ENCODE results near the gene ATP6V1B1. TPM values are rescaled to one million over a fixed set of nuclear protein-coding genes. Genes with fewer than 3 reads are reported as not detected.
A peak's percentile ranks its signal among the peaks of the same experiment; 100 is the strongest.

ATP6V1B1 gene
- total and polyA plus RNA-seq, 2 of the 13 experiments (the other 11 are each of a cell fraction or from before 2014, with no cell fraction given): 0.58 to 1.6 TPM

DNA sequence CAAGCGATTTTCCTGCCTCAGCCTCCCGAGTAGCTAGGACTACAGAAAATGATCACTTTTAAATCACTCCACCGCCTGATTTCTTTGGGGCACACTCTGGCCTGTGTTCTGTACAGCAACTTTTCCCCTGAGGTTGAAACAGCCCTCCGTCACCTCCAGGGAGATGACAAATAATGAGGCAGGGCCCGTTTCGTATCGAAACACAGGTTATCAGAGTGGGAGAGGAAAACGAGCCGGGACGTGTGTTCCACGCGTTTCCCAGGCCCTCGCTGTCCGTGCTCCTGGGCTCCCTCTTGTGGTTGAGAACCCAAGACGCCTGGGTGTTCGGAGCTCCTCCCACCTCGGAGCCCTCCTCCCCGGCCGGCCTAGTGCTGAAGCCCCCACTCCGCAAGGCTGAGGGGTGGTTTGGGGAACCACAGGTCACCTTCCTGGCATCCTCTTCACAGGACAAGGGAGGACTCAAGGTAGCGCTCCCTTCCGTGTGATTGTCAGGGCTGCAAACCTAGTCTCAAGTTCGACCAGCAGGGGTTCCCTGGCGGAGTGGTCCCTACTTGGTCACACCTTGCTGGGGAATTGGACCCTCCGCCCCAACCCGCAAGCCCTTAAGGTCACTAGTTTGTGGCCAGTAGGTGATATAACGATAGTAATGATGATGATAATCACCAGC is 12.8 kb downstream of the ATP6V1B1 start (continued):
- 0 out of 2 replicates have a peak, but pooled peaks have one; percentile 14 for TF ChIP-seq ELF3 (CRISPR knock-in tag; IDR thresholded peaks at IDR 0.05)
- no peak for TF ChIP-seq ZNF530 (CRISPR knock-in tag; IDR thresholded peaks at IDR 0.05; ENCODE audit: low read depth)
- peak; percentile 48; the same call in 1 of the 2 replicates for TF ChIP-seq KMT2B (CRISPR knock-in tag; IDR thresholded peaks at IDR 0.05)
- TF ChIP-seq ZNF556 (CRISPR knock-in tag; IDR thresholded peaks at IDR 0.05; ENCODE audit: borderline replicate concordance): peak; percentile 63; the same call in 1 of the 2 replicates
- no peak for TF ChIP-seq ZNF629 (CRISPR knock-in tag; conservative IDR thresholded peaks at IDR 0.05)
- TF ChIP-seq ARID2 (CRISPR knock-in tag; IDR thresholded peaks at IDR 0.05; ENCODE audit: borderline replicate concordance): no peak
- TF ChIP-seq, protein P1, sequence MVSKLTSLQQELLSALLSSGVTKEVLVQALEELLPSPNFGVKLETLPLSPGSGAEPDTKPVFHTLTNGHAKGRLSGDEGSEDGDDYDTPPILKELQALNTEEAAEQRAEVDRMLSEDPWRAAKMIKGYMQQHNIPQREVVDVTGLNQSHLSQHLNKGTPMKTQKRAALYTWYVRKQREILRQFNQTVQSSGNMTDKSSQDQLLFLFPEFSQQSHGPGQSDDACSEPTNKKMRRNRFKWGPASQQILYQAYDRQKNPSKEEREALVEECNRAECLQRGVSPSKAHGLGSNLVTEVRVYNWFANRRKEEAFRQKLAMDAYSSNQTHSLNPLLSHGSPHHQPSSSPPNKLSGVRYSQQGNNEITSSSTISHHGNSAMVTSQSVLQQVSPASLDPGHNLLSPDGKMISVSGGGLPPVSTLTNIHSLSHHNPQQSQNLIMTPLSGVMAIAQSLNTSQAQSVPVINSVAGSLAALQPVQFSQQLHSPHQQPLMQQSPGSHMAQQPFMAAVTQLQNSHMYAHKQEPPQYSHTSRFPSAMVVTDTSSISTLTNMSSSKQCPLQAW (CRISPR knock-in tag; IDR thresholded peaks at IDR 0.05): peak; percentile 75
- TF ChIP-seq ZBTB20 (CRISPR knock-in tag; IDR thresholded peaks at IDR 0.05; ENCODE audit: borderline replicate concordance, low read depth): peak; percentile 53; the same call in 1 of the 2 replicates
- 0 out of 2 replicates have a peak, but pooled peaks have one; percentile 46 for TF ChIP-seq ZNF724P (CRISPR knock-in tag; IDR thresholded peaks at IDR 0.05; ENCODE audit: borderline replicate concordance)
- no peak for TF ChIP-seq SMARCC2 (IDR thresholded peaks at IDR 0.05)
- TF ChIP-seq SP5 (CRISPR knock-in tag; IDR thresholded peaks at IDR 0.05; ENCODE audit: borderline replicate concordance, low read depth): peak; percentile 75; the same call in 1 of the 2 replicates
- no peak for TF ChIP-seq SIX4 (CRISPR knock-in tag; IDR thresholded peaks at IDR 0.05)
- TF ChIP-seq SCMH1 (CRISPR knock-in tag; IDR thresholded peaks at IDR 0.05; ENCODE audit: borderline replicate concordance): no peak
- TF ChIP-seq PAWR (CRISPR knock-in tag; IDR thresholded peaks at IDR 0.05; ENCODE audit: borderline replicate concordance): peak; percentile 79; the same call in 1 of the 2 replicates
- no peak for TF ChIP-seq HMG20A (CRISPR knock-in tag; IDR thresholded peaks at IDR 0.05; ENCODE audit: borderline replicate concordance)
- TF ChIP-seq, protein P2, sequence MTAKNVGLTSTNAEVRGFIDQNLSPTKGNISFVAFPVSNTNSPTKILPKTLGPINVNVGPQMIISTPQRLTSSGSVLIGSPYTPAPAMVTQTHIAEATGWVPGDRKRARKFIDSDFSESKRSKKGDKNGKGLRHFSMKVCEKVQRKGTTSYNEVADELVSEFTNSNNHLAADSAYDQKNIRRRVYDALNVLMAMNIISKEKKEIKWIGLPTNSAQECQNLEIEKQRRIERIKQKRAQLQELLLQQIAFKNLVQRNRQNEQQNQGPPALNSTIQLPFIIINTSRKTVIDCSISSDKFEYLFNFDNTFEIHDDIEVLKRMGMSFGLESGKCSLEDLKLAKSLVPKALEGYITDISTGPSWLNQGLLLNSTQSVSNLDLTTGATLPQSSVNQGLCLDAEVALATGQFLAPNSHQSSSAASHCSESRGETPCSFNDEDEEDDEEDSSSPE (CRISPR knock-in tag; IDR thresholded peaks at IDR 0.05): 0 out of 2 replicates have a peak, but pooled peaks have one; percentile 14
- 0 out of 2 replicates have a peak, but pooled peaks have one; percentile 60 for TF ChIP-seq ARNTL (CRISPR knock-in tag; IDR thresholded peaks at IDR 0.05)
- no peak for TF ChIP-seq ZFP82 (CRISPR knock-in tag; IDR thresholded peaks at IDR 0.05; ENCODE audit: borderline replicate concordance)
- TF ChIP-seq ZNF773 (CRISPR knock-in tag; IDR thresholded peaks at IDR 0.05; ENCODE audit: borderline replicate concordance): peak; percentile 78; the same call in 1 of the 2 replicates
- TF ChIP-seq, protein P3, sequence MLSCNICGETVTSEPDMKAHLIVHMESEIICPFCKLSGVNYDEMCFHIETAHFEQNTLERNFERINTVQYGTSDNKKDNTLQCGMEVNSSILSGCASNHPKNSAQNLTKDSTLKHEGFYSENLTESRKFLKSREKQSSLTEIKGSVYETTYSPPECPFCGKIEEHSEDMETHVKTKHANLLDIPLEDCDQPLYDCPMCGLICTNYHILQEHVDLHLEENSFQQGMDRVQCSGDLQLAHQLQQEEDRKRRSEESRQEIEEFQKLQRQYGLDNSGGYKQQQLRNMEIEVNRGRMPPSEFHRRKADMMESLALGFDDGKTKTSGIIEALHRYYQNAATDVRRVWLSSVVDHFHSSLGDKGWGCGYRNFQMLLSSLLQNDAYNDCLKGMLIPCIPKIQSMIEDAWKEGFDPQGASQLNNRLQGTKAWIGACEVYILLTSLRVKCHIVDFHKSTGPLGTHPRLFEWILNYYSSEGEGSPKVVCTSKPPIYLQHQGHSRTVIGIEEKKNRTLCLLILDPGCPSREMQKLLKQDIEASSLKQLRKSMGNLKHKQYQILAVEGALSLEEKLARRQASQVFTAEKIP (CRISPR knock-in tag; IDR thresholded peaks at IDR 0.05; ENCODE audit: borderline replicate concordance): no peak
- TF ChIP-seq, protein P4, sequence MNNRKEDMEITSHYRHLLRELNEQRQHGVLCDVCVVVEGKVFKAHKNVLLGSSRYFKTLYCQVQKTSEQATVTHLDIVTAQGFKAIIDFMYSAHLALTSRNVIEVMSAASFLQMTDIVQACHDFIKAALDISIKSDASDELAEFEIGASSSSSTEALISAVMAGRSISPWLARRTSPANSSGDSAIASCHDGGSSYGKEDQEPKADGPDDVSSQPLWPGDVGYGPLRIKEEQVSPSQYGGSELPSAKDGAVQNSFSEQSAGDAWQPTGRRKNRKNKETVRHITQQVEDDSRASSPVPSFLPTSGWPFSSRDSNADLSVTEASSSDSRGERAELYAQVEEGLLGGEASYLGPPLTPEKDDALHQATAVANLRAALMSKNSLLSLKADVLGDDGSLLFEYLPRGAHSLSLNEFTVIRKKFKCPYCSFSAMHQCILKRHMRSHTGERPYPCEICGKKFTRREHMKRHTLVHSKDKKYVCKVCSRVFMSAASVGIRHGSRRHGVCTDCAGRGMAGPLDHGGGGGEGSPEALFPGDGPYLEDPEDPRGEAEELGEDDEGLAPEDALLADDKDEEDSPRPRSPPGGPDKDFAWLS (CRISPR knock-in tag; IDR thresholded peaks at IDR 0.05; ENCODE audit: borderline replicate concordance): peak; percentile 90; the same call in 1 of the 2 replicates

All from HepG2 (cell line).